ENCODE results near the gene DOK6. TPM values are rescaled to one million over a fixed set of nuclear protein-coding genes. Genes with fewer than 3 reads are reported as not detected.

DOK6 gene
- total RNA-seq = 43.5 TPM

GRCh38 chr18:69400253-69400975 is at the start of gene DOK6:
Gene DOK6, plus strand, starts transcription at chr18:69400888.

